GM12874 (cell line): Measurements from ENCODE around the gene VSX2.
A peak's percentile ranks its signal among the peaks of the same experiment; 100 is the strongest.

Experiments
- TF ChIP-seq, protein P1 (sequence below): IDR thresholded peaks from 2 replicates; pipeline ENCODE4 v1.5.1; 2011; ENCODE audit warnings: low read depth, mild to moderate bottlenecking, control low read depth, low read length, moderate library complexity; ENCODE audit not compliant: insufficient read depth

VSX2 gene

DNA sequence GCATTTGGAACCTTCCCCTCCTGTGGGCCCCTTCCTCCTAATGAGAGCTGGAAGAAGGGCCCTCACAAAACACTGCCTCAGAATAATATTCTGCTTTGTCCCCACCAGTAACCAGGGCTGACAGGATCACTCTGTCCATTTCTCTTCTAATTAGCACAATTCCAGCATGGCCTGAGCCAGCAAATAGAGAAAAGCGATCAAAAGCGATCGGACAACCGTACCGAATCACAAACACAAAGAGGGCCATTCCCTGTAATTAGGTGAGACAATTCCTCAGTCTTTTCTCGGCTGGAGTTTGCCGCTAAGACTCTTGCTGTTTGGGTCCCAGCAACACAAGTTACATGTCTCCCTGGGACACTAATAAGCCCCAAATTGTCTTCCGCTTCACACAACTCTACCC, 35.6 kb upstream of the VSX2 start:
- TF ChIP-seq, protein P1, sequence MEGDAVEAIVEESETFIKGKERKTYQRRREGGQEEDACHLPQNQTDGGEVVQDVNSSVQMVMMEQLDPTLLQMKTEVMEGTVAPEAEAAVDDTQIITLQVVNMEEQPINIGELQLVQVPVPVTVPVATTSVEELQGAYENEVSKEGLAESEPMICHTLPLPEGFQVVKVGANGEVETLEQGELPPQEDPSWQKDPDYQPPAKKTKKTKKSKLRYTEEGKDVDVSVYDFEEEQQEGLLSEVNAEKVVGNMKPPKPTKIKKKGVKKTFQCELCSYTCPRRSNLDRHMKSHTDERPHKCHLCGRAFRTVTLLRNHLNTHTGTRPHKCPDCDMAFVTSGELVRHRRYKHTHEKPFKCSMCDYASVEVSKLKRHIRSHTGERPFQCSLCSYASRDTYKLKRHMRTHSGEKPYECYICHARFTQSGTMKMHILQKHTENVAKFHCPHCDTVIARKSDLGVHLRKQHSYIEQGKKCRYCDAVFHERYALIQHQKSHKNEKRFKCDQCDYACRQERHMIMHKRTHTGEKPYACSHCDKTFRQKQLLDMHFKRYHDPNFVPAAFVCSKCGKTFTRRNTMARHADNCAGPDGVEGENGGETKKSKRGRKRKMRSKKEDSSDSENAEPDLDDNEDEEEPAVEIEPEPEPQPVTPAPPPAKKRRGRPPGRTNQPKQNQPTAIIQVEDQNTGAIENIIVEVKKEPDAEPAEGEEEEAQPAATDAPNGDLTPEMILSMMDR = no peak

DNA sequence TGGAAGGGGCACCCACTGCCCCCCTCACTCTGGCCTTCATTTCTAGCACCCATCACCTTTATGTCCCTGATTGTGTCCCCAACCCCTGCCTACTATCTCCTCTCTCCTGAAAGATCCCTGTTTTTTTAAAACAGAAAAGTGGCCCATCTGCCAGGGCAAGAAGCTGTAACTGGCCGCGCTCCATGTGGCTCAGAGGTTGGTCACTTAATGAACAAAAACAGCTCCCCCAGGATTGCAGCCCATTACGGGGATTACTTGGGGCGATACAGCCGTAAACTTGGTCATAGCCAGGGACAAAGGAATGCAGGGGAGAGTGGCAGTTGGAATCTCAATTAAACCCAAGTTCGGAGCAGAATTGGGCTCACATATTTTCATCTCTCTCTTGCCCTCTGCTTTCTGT, 34.8 kb upstream of the VSX2 start:
- TF ChIP-seq, protein P1 = no peak

DNA sequence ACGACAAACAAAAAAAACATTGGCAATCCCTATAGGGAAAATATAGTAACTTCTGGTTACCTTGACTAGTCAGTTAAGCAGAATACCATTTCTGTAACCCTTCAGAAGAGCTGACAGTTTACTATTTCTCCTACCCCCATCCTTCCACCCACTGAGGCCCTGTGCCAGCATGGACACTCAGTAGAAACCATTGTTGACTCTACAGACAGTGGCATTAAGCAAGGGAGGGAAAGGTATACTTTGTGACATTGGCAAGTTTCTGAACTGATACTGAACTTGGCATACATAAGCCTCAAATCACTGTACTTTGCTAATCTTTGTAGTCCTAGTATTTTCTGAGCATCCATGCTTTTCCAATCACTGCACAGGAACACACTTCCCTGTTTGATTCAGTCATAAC, 33.4 kb upstream of the VSX2 start:
- TF ChIP-seq, protein P1 = no peak

DNA sequence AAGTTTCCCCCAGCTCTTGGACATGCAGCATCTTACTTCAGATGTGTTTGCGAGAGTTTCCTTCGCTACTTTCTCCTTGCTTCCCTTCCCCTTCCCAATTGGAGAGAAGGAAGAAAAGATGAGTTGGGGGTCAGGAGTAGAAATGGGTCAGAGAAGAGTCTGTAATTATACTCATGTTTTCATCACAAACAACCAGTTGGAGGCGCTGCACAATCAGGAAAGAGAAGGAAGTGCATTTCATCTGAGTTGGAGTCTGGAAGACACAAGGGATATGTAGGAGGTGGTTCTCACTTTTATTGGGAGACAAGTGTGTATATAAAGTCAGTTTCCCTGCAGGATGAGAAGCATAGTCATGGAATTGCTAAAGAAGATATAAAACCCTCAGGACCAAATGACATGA, 31.3 kb upstream of the VSX2 start:
- TF ChIP-seq, protein P1 = 0 out of 2 replicates have a peak, but pooled peaks have one; percentile 6

DNA sequence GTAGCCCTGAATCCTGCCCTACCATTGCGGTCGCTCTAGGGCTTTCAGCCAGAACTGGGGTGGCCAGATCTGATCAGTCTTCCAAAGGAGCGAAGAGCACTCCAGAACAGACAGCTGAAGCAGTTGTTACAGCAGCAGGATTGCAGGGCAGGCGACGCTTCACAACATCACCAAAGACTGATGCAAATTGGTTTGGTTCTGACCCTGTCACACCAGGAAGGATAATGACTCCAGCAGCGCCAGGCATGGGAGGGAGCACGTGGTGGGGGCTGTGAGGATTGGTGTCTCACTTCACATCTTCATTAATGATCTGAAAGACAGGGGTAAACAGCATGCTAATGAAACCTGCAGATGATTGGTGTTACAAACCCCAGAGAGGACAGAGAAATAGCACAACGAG, 30.6 kb upstream of the VSX2 start:
- TF ChIP-seq, protein P1 = no peak

DNA sequence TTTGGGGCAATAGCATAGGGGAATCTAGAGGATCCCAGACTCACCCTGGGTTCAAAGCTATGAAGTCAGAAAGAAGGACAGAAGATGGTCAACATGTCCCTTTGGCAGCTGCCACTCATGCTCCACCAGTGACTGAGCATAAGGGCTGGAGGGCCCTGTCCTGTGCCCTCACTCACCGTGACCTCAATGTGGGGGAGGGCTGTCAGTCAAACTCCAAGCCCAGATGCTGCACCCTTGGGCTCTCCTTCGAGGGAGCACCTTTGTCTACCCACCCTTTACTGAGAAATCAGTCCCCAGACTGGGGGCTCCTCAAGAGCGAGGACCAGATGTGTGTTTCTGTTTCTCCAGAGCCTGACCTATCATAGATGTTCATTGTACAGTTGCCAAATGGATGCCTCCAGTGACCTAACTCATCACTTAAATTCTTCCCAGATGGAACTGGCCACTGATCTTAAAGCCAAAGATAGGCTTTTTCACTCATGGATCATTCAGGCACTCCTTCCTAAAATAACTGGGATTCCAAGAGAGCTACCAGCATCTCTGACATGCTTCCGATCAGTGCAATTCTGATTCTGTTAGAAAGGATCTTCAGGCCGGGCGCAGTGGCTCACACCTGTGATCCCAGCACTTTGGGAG, 27.2 kb upstream of the VSX2 start:
- TF ChIP-seq, protein P1 = no peak

DNA sequence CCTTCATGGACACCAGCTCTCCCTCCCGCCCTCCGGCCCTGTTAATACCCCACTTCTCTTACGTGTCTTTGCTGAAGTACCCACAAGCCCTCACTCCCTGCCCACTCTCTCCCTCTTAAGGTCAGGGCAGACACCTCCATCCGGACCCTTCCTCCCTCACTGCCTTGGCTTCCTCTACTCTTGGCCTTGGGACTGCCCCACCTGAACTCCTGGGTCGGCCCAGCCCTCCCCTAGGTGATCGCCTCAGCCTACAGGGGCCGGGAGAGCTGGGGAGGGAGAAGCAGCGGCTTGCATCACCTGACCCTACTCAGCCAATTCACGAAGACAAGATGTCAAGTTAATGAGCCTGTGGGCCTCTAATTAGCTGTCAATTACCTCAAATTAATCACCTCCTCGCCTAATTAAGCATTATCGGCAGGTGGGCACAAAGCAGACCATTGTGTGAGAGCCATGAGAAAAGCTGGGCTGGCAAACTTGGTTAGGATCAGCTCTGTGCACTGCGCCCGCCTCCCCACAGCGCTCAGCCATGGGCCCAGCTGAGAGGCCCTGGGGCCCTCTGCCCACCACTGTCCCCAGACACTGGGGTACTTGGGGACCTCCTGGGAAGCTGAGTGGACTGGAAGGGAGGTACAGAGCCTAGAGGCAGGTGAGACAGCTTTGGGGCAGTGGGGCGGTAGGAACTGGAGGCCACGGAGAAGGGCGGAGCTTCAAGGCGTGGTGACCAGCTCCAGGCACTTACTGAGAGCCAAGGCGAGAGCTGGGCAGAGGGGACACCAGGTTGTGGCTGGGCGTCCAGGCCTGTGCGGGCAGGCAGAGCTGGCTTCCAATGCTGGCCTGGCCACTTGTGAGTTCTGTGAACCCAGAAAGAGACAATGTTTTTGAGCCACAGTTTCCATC, 25.1 kb upstream of the VSX2 start:
- TF ChIP-seq, protein P1 = no peak
